Thyroid gland (tissue), 4 donors: Measurements from ENCODE around the gene SLC6A6.

Experiments used
- CTCF ChIP-seq, 6 experiments: fragments of 200-600 bp in 3 of 6; fragments of 450-650 bp in 3 of 6; sonication (generic) in 3 of 6; IDR thresholded peaks; one replicate each; pipeline ENCODE4 v1.5.1; 2016 to 2019; ENCODE audit warnings: antibody characterized with exemption in 6 of 6, mild to moderate bottlenecking in 2 of 6, inconsistent platforms in 1 of 6, moderate library complexity in 1 of 6
- POLR2A ChIP-seq, 2 donors: fragments of 450-650 bp; IDR thresholded peaks; one replicate each; pipeline ENCODE4 v1.6.1; 2017; ENCODE audit warnings: antibody characterized with exemption in 2 of 2, mild to moderate bottlenecking in 2 of 2, moderate library complexity in 1 of 2

- no peak for TF ChIP-seq CTCF (IDR thresholded peaks at IDR 0.05)
- no peak for TF ChIP-seq POLR2A (IDR thresholded peaks at IDR 0.05)
Measured at GRCh38 chr3:14522129-14522691, 119.8 kb downstream of the SLC6A6 start.
